Subcutaneous adipose tissue (tissue), 4 donors: ENCODE measurements around the gene PPM1E. TPM values are rescaled to one million over a fixed set of nuclear protein-coding genes. Genes with fewer than 3 reads are reported as not detected.

Experiments
- CTCF ChIP-seq: fragments of 450-650 bp; IDR thresholded peaks from one replicate; pipeline ENCODE4 v1.5.1; 2016; ENCODE audit warnings: low read depth, mild to moderate bottlenecking, control low read depth, antibody characterized with exemption, moderate library complexity
- total RNA-seq, 4 donors: library from RNA; depleted of rRNA; stranded (reverse); fragments of >200 nt; gene quantifications; one replicate each; pipeline ENCODE4 v1.1.0, GENCODE V29; 2016

PPM1E gene
- total RNA-seq, 4 donors from 2014 or later = 0.16 to 0.68 (median 0.22) TPM; not detected in 1

- TF ChIP-seq CTCF = no peak
Observed at GRCh38 chr17:58806046-58806445, 50.4 kb downstream of the PPM1E start.

- TF ChIP-seq CTCF = no peak
Observed at GRCh38 chr17:58808609-58809563, 53.2 kb downstream of the PPM1E start.

- TF ChIP-seq CTCF = no peak
Observed at GRCh38 chr17:58809564-58809936, 53.9 kb downstream of the PPM1E start.

- TF ChIP-seq CTCF = no peak
Observed at GRCh38 chr17:58811290-58811689, 55.6 kb downstream of the PPM1E start.

GRCh38 chr17:58813712-58814111 is 58.1 kb downstream of the PPM1E start:
- no peak for TF ChIP-seq CTCF

GRCh38 chr17:58818654-58819053 is 63.0 kb downstream of the PPM1E start:
- no peak for TF ChIP-seq CTCF

- no peak for TF ChIP-seq CTCF
Observed at GRCh38 chr17:58822148-58823050, 66.7 kb downstream of the PPM1E start.
